IMR-90 (cell line): ENCODE measurements around the gene PELI3. TPM values are rescaled to one million over a fixed set of nuclear protein-coding genes. Genes with fewer than 3 reads are reported as not detected.
A peak's percentile ranks its signal among the peaks of the same experiment; 100 is the strongest.

Experiments
- ATAC-seq: fragments of 200-7000 bp; cut with Tn5 transposase; 2 replicates; pipeline ENCODE4 v1.9.1; 2020; ENCODE audit warnings: low read depth, mild to moderate bottlenecking, moderate library complexity
- BruUV-seq: library from RNA; stranded (reverse); fragments of 400-500 nt; replicated peaks from 2 replicates; lab custom pipeline; 2021; lab: Mats Ljungman, UMichigan
- CTCF ChIA-PET: fragments of 300-600 bp; formaldehyde crosslinking; extraction: SDS; loops from one replicate; lab custom pipeline; 2021; ENCODE audit warnings: antibody characterized with exemption; lab: Yijun Ruan, JAX
- POLR2A ChIA-PET: fragments of 300-600 bp; sonication (Branson Sonifier 250); formaldehyde crosslinking; loops from one replicate; lab custom pipeline; 2022; ENCODE audit warnings: antibody characterized with exemption; ENCODE audit not compliant: unreplicated experiment; lab: Charles Lee
- DNase-seq: peaks from one replicate; pipeline ENCODE4 v3.0.0; 2013
- H2AFZ ChIP-seq: replicated peaks from 2 replicates; pipeline ENCODE3; 2013; ENCODE audit warnings: low read length, mild to moderate bottlenecking; ENCODE audit not compliant: poor library complexity
- H2AK5ac ChIP-seq: 2 replicates; pipeline ENCODE4 v1.6.1; 2013; ENCODE audit warnings: low read depth, low read length, inconsistent platforms
- H2AK9ac ChIP-seq: replicated peaks from 2 replicates; pipeline ENCODE3; 2013; ENCODE audit warnings: mild to moderate bottlenecking, low read depth, low read length, moderate library complexity; ENCODE audit not compliant: poor library complexity
- H2BK120ac ChIP-seq: 2 replicates; pipeline ENCODE4 v1.6.1; 2013; ENCODE audit warnings: low read depth, low read length, inconsistent platforms
- H2BK15ac ChIP-seq: 3 replicates; pipeline ENCODE4 v1.6.1; 2013; ENCODE audit warnings: low read depth, low read length, inconsistent platforms
- H2BK20ac ChIP-seq: 2 replicates; pipeline ENCODE4 v1.6.1; 2013; ENCODE audit warnings: low read depth, mild to moderate bottlenecking, inconsistent platforms, low read length, moderate library complexity
- H2BK5ac ChIP-seq: 2 replicates; pipeline ENCODE4 v1.6.1; 2013; ENCODE audit warnings: mild to moderate bottlenecking, low read depth, low read length, inconsistent platforms; ENCODE audit not compliant: poor library complexity, severe bottlenecking
- H3K14ac ChIP-seq: replicated peaks from 2 replicates; pipeline ENCODE4 v1.6.1; 2013; ENCODE audit warnings: low read depth, low read length, inconsistent platforms
- H3K18ac ChIP-seq: 2 replicates; pipeline ENCODE4 v1.6.1; 2013; ENCODE audit warnings: low read depth, low read length, control low read depth
- H3K23ac ChIP-seq: 2 replicates; pipeline ENCODE4 v1.6.1; 2013; ENCODE audit warnings: low read depth, low read length, inconsistent platforms
- H3K27ac ChIP-seq: 2 replicates; pipeline ENCODE4 v1.5.1; 2013; ENCODE audit warnings: mild to moderate bottlenecking, control low read depth, low read length; ENCODE audit not compliant: insufficient read depth
- H3K27me3 ChIP-seq: 2 replicates; pipeline ENCODE4 v1.6.1; 2013; ENCODE audit warnings: low read length; ENCODE audit not compliant: control insufficient read depth, insufficient read depth
- H3K36me3 ChIP-seq: 2 replicates; pipeline ENCODE4 v1.6.1; 2013; ENCODE audit warnings: low read length, mixed read lengths; ENCODE audit not compliant: control insufficient read depth, insufficient read depth
- H3K4ac ChIP-seq: 2 replicates; pipeline ENCODE4 v1.6.1; 2013; ENCODE audit warnings: low read depth, low read length, inconsistent platforms
- H3K4me1 ChIP-seq: 2 replicates; pipeline ENCODE4 v1.6.1; 2013; ENCODE audit warnings: low read length, mixed read lengths; ENCODE audit not compliant: control insufficient read depth, insufficient read depth
- H3K4me2 ChIP-seq: 2 replicates; pipeline ENCODE4 v1.6.1; 2013; ENCODE audit warnings: low read depth, mild to moderate bottlenecking, control low read depth, low read length, moderate library complexity
- H3K4me3 ChIP-seq: 2 replicates; pipeline ENCODE4 v1.5.1; 2013; ENCODE audit warnings: low read depth, mild to moderate bottlenecking, control low read depth, low read length, moderate library complexity; ENCODE audit not compliant: insufficient read depth
- H3K56ac ChIP-seq: 2 replicates; pipeline ENCODE4 v1.6.1; 2013; ENCODE audit warnings: low read length, inconsistent platforms; ENCODE audit not compliant: insufficient read depth; ENCODE audit errors: extremely low read depth
- H3K79me1 ChIP-seq, 2 experiments: 2 replicates each; pipeline ENCODE4 v1.6.1; 2013; ENCODE audit warnings: low read length in 2 of 2, inconsistent platforms in 1 of 2, low read depth in 1 of 2
- H3K9ac ChIP-seq: 2 replicates; pipeline ENCODE4 v1.6.1; 2013; ENCODE audit warnings: low read depth, low read length, control low read depth
- H3K9me1 ChIP-seq: 2 replicates; pipeline ENCODE4 v1.6.1; 2013; ENCODE audit warnings: low read length, inconsistent platforms; ENCODE audit not compliant: insufficient read depth
- H3K9me3 ChIP-seq: 2 replicates; pipeline ENCODE4 v1.6.1; 2013; ENCODE audit warnings: low read length; ENCODE audit not compliant: control insufficient read depth, insufficient read depth
- H4K20me1 ChIP-seq: 2 replicates; pipeline ENCODE4 v1.6.1; 2013; ENCODE audit warnings: low read length, inconsistent platforms; ENCODE audit not compliant: insufficient read depth
- H4K5ac ChIP-seq: 2 replicates; pipeline ENCODE4 v1.6.1; 2013; ENCODE audit warnings: mild to moderate bottlenecking, low read depth, low read length, control low read depth
- H4K8ac ChIP-seq, 2 experiments: 2 replicates each; pipeline ENCODE4 v1.6.1; 2013; ENCODE audit warnings: low read depth in 2 of 2, low read length in 2 of 2, control low read depth in 1 of 2, inconsistent platforms in 1 of 2
- H4K91ac ChIP-seq: 2 replicates; pipeline ENCODE4 v1.6.1; 2013; ENCODE audit warnings: low read depth, low read length, inconsistent platforms; ENCODE audit not compliant: insufficient read depth
- BHLHE40 ChIP-seq: fragments of 150-350 bp; IDR thresholded peaks from 2 replicates; pipeline ENCODE4 v1.6.1; 2016; ENCODE audit warnings: mild to moderate bottlenecking, low read depth, low read length
- CEBPB ChIP-seq: IDR thresholded peaks from 2 replicates; pipeline ENCODE4 v1.6.1; 2012; ENCODE audit warnings: low read depth, low read length, improper control_type of control experiment
- CHD1 ChIP-seq: IDR thresholded peaks from 2 replicates; pipeline ENCODE4 v1.6.1; 2012; ENCODE audit warnings: low read depth, low read length, improper control_type of control experiment
- FOS ChIP-seq: fragments of 150-350 bp; IDR thresholded peaks from 2 replicates; pipeline ENCODE4 v1.6.1; 2016; ENCODE audit warnings: low read depth, low read length
- MAZ ChIP-seq: IDR thresholded peaks from 2 replicates; pipeline ENCODE4 v1.6.1; 2012; ENCODE audit warnings: low read depth, mild to moderate bottlenecking, low read length, improper control_type of control experiment, moderate library complexity, borderline replicate concordance
- MXI1 ChIP-seq: IDR thresholded peaks from 2 replicates; pipeline ENCODE4 v1.6.1; 2012; ENCODE audit warnings: low read depth, mild to moderate bottlenecking, low read length, moderate library complexity, borderline replicate concordance
- NFE2L2 ChIP-seq: fragments of 150-350 bp; IDR thresholded peaks from 2 replicates; pipeline ENCODE4 v1.6.1; 2016; ENCODE audit warnings: low read depth, mild to moderate bottlenecking, low read length
- POLR2A ChIP-seq: IDR thresholded peaks from 2 replicates; pipeline ENCODE4 v1.6.1; 2012; ENCODE audit warnings: mild to moderate bottlenecking, low read depth, low read length
- RAD21 ChIP-seq: IDR thresholded peaks from 2 replicates; pipeline ENCODE4 v1.6.1; 2012; ENCODE audit warnings: low read length, improper control_type of control experiment
- RCOR1 ChIP-seq: IDR thresholded peaks from 2 replicates; pipeline ENCODE4 v1.6.1; 2012; ENCODE audit warnings: mild to moderate bottlenecking, low read length, improper control_type of control experiment; ENCODE audit not compliant: insufficient replicate concordance
- RFX5 ChIP-seq: IDR thresholded peaks from 2 replicates; pipeline ENCODE4 v1.8.0; 2012; ENCODE audit warnings: low read depth, mild to moderate bottlenecking, low read length, moderate library complexity
- SMC3 ChIP-seq: fragments of 150-350 bp; IDR thresholded peaks from 2 replicates; pipeline ENCODE4 v1.6.1; 2016; ENCODE audit warnings: low read depth, mild to moderate bottlenecking, antibody characterized with exemption, low read length, moderate library complexity
- WGBS, 2 experiments: methylation state at CpG; one replicate each; pipeline versions ENCODE4 v1.1.5 to v1.1.7; 2013; ENCODE audit warnings: missing lambda C conversion rate in 2 of 2; ENCODE audit not compliant: insufficient read length in 1 of 2; ENCODE audit errors: extremely low coverage in 2 of 2; 5-methylcytosine and 5-hydroxymethylcytosine counted together
- dilution Hi-C: fragments of 300-500 bp; cut with HindIII; formaldehyde crosslinking; loops from one replicate; pipeline ENCODE4 v1.14.3; 2018; ENCODE audit warnings: low sequenced_read_pairs; ENCODE audit not compliant: unreplicated experiment
- in situ Hi-C: fragments of 300-500 bp; cut with MboI; formaldehyde crosslinking; loops from 3 replicates; pipeline ENCODE4 v1.14.3; 2019; ENCODE audit warnings: low sequenced_read_pairs, inconsistent platforms, mixed read lengths
- intact Hi-C: fragments of 100-400 bp; cut with micrococcal nuclease; formaldehyde crosslinking; loops from 2 replicates; pipeline ENCODE4 v1.10.0; 2022
- polyA plus RNA-seq, 3 experiments: library from polyadenylated mRNA; depleted of rRNA; stranded (reverse); fragments of >200 nt; gene quantifications; 2 replicates each; pipeline ENCODE4 v1.2.3, GENCODE V29; 2012; ENCODE audit warnings: low replicate concordance in 1 of 3
- total RNA-seq: library from RNA; depleted of rRNA; stranded (reverse); fragments of >200 nt; gene quantifications from 2 replicates; pipeline ENCODE4 v1.2.3, GENCODE V29; 2012
- TF ChIP-seq, protein P1 (sequence below): fragments of 150-350 bp; IDR thresholded peaks from 2 replicates; pipeline ENCODE4 v1.6.1; 2017; ENCODE audit warnings: mild to moderate bottlenecking, antibody characterized with exemption, low read length, low read depth
- TF ChIP-seq, protein P2 (sequence below): fragments of 150-350 bp; IDR thresholded peaks from 2 replicates; pipeline ENCODE4 v1.6.1; 2016; ENCODE audit warnings: low read depth, mild to moderate bottlenecking, low read length, moderate library complexity, borderline replicate concordance

PELI3 gene
- total and polyA plus RNA-seq, 2 of the 4 experiments (the other 2 are of a cell fraction) = 5.0 to 6.3 TPM

DNA sequence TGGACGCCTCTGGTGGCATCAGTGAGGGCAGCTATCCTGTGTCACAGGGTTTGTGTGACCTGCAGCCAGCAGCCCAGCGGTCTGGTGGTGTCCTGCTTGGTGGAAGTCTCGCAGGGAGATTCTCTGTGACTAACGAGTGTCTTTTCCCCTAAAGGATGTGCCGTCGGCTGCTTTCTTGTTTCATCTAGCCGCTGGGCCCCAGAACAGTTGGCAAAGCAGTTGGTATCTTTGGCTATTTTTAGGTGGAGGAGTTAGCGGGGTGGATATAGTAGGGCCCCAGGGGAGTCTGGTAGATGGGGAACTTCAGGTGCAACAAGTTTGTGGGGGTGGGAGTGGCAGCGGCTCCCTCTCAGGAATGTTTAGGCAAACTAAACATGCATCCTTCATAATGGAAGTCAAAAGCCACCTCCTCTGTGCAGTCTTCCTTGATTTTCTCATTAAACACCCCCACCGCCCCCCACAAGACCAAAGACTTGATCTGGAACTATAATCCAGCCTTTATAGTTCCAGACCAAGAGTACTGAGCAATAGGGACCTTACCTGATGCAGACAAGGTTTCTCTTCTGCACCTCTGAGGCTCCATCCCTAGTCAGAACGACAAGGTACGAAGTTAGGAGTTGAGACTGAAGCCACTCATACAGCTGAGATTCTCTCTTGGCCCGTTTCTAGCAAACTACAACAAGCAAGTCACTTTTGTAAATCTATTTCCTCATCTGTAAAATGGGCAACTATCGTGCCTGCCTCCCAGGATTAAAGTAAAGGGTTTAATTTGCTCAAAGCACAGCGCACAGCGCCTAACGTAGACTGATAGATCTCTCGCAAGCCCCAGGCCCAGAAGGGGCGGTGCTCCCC is 1.1 kb upstream of the PELI3 start:
- Histone ChIP-seq H3K4me1 (peaks cover 8% of the 10 kb centered on the region; the same call in 1 of the 2 replicates), H3K27me3 (no peaks in the 10 kb centered on the region), H4K8ac (peak overlapping the region in 1 of 2 experiments; percentile 87; a peak in 2 of 4 replicates), H3K4me2 (peak overlapping the region; percentile 82), H2AK5ac (peak overlapping the region; percentile 22; the same call in 1 of the 2 replicates), H3K4ac (0 out of 2 replicates have a peak overlapping the region, but pooled peaks have one; percentile 1), H2BK15ac (no peak overlapping the region), H3K23ac (peak overlapping the region; percentile 65), H3K9me1 (peaks cover 5% of the 10 kb centered on the region), H3K36me3 (0 out of 2 replicates have a peak, but pooled peaks cover 6% of the 10 kb centered on the region), H2BK5ac (no peak overlapping the region), H3K27ac (no peak overlapping the region), H3K79me1 (peaks cover 20 to 27% of the 10 kb centered on the region in 2 experiments), H3K9ac (peak overlapping the region; percentile 79; the same call in 1 of the 2 replicates), H4K5ac (peak overlapping the region; percentile 11; the same call in 1 of the 2 replicates), H4K91ac (no peak overlapping the region), H2BK20ac (no peak overlapping the region), H3K14ac (peak overlapping the region; percentile 57; the same call in 1 of the 2 replicates), H3K56ac (no peak overlapping the region), H2AFZ (peak overlapping the region; percentile 97), H3K4me3 (peak overlapping the region; percentile 71), H4K20me1 (no peaks in the 10 kb centered on the region; the same call in 1 of the 2 replicates), H2AK9ac (peak overlapping the region; percentile 61), H3K9me3 (peaks cover 4% of the 10 kb centered on the region; the same call in 1 of the 2 replicates), H3K18ac (no peak overlapping the region), H2BK120ac (no peak overlapping the region)
- no peak for DNase-seq
- ATAC-seq = no peak
- BruUV-seq = no TSS peak
- in situ Hi-C loops = no loop called here
- ChIA-PET CTCF (interaction anchor here (0.9 kb wide), 1 partner anchor 174 kb away, joined by 3 read pairs; no protein-coding TSS in a partner anchor), POLR2A (no interaction called here)
- intact Hi-C loops = loop anchor here (1.0 kb wide), 1 partner anchor 212 kb away; the partner anchor contains the start of gene RBM4B
- dilution Hi-C loops = no loop called here
- 71% methylated on average over 6 of the region's 19 CpGs; no CpG with 5 or more reads in 1 of the 2 experiments for whole genome bisulfite sequencing, 2 experiments
- TF ChIP-seq RAD21 (no peak), MAZ (no peak), POLR2A (no peak), RCOR1 (no peak), BHLHE40 (no peak), SMC3 (no peak), MXI1 (no peak), CEBPB (no peak), NFE2L2 (no peak), RFX5 (no peak), FOS (no peak), CHD1 (no peak)
- TF ChIP-seq, protein P1, sequence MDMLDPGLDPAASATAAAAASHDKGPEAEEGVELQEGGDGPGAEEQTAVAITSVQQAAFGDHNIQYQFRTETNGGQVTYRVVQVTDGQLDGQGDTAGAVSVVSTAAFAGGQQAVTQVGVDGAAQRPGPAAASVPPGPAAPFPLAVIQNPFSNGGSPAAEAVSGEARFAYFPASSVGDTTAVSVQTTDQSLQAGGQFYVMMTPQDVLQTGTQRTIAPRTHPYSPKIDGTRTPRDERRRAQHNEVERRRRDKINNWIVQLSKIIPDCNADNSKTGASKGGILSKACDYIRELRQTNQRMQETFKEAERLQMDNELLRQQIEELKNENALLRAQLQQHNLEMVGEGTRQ = no peak
- TF ChIP-seq, protein P2, sequence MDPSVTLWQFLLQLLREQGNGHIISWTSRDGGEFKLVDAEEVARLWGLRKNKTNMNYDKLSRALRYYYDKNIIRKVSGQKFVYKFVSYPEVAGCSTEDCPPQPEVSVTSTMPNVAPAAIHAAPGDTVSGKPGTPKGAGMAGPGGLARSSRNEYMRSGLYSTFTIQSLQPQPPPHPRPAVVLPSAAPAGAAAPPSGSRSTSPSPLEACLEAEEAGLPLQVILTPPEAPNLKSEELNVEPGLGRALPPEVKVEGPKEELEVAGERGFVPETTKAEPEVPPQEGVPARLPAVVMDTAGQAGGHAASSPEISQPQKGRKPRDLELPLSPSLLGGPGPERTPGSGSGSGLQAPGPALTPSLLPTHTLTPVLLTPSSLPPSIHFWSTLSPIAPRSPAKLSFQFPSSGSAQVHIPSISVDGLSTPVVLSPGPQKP = no peak
